DND-41 (cell line): ENCODE results near the gene CDK11B.
A peak's percentile ranks its signal among the peaks of the same experiment; 100 is the strongest.
"Not testable (repeated sequence)": the region's sequence is repeated elsewhere in the genome, so short reads cannot be mapped to it uniquely, and the experiment has no call there.

Source experiments
- ATAC-seq: fragments of 200-7000 bp; cut with Tn5 transposase; 3 replicates; pipeline ENCODE4 v1.9.1; 2021; ENCODE audit warnings: low read depth; ENCODE audit not compliant: insufficient read depth
- DNase-seq: peaks from one replicate; pipeline ENCODE4 v3.0.0-alpha.2; 2020
- H2AFZ ChIP-seq: 2 replicates; pipeline ENCODE4 v1.6.0; 2012; ENCODE audit warnings: low read depth, low read length
- H3K27ac ChIP-seq: 2 replicates; pipeline ENCODE4 v1.5.1; 2012; ENCODE audit warnings: low read length, inconsistent platforms
- H3K27me3 ChIP-seq: fragments of 200-600 bp; sonication (generic); 2 replicates; pipeline ENCODE4 v1.6.0; 2012; ENCODE audit warnings: low read length, mild to moderate bottlenecking, inconsistent platforms; ENCODE audit not compliant: insufficient read depth, poor library complexity
- H3K36me3 ChIP-seq: 2 replicates; pipeline ENCODE4 v1.5.1; 2012; ENCODE audit warnings: low read length, inconsistent platforms; ENCODE audit not compliant: insufficient read depth
- H3K4me1 ChIP-seq: 2 replicates; pipeline ENCODE4 v1.5.1; 2012; ENCODE audit warnings: mild to moderate bottlenecking, low read length; ENCODE audit not compliant: insufficient read depth
- H3K4me2 ChIP-seq: 2 replicates; pipeline ENCODE4 v1.6.0; 2012; ENCODE audit warnings: mild to moderate bottlenecking, moderate library complexity, low read length, inconsistent platforms; ENCODE audit not compliant: insufficient read depth
- H3K4me3 ChIP-seq, 2 experiments: fragments of 200-600 bp in 1 of 2; shearing (Covaris generic) in 1 of 2; 2 replicates each; pipeline ENCODE4 v1.5.1; 2012 to 2016; ENCODE audit warnings: inconsistent platforms in 2 of 2, low read length in 2 of 2, mild to moderate bottlenecking in 2 of 2, low read depth in 1 of 2, moderate library complexity in 1 of 2
- H3K79me2 ChIP-seq: 2 replicates; pipeline ENCODE4 v1.6.0; 2012; ENCODE audit warnings: low read length, inconsistent platforms; ENCODE audit not compliant: insufficient read depth
- H3K9ac ChIP-seq: 2 replicates; pipeline ENCODE4 v1.6.0; 2012; ENCODE audit warnings: low read depth, mild to moderate bottlenecking, inconsistent platforms, low read length, moderate library complexity
- H3K9me3 ChIP-seq: 2 replicates; pipeline ENCODE4 v1.5.1; 2012; ENCODE audit warnings: low read length, moderate library complexity, mild to moderate bottlenecking, inconsistent platforms; ENCODE audit not compliant: insufficient read depth, severe bottlenecking
- H4K20me1 ChIP-seq: 2 replicates; pipeline ENCODE4 v1.6.0; 2012; ENCODE audit warnings: low read length; ENCODE audit not compliant: insufficient read depth
- CTCF ChIP-seq: IDR thresholded peaks from 2 replicates; pipeline ENCODE4 v1.5.1; 2012; ENCODE audit warnings: borderline replicate concordance, low read length, moderate library complexity, mild to moderate bottlenecking; ENCODE audit not compliant: poor library complexity, severe bottlenecking; ENCODE audit errors: extremely low read depth
- EZH2 ChIP-seq: IDR thresholded peaks from 3 replicates; pipeline ENCODE4 v1.6.1; 2012; ENCODE audit warnings: borderline replicate concordance, low read depth, mild to moderate bottlenecking, moderate library complexity, low read length, inconsistent platforms; ENCODE audit not compliant: severe bottlenecking

The CDK11B gene

GRCh38 chr1:1680031-1680911, 21.5 kb upstream of the CDK11B start:
- Histone ChIP-seq H3K4me2 (no peak overlapping the region), H3K4me1 (peaks cover 20% of the 10 kb centered on the region), H4K20me1 (peaks cover 31% of the 10 kb centered on the region), H3K9me3 (no peaks in the 10 kb centered on the region), H3K27ac (no peak overlapping the region), H3K4me3 (no peak overlapping the region), H3K27me3 (no peaks in the 10 kb centered on the region), H3K9ac (no peak overlapping the region), H2AFZ (no peak overlapping the region), H3K79me2 (peaks cover 63% of the 10 kb centered on the region), H3K36me3 (0 out of 2 replicates have a peak, but pooled peaks cover 6% of the 10 kb centered on the region)
- DNase-seq = no peak
- ATAC-seq = no peak
- no peak for TF ChIP-seq EZH2
- TF ChIP-seq CTCF = no peak

DNA sequence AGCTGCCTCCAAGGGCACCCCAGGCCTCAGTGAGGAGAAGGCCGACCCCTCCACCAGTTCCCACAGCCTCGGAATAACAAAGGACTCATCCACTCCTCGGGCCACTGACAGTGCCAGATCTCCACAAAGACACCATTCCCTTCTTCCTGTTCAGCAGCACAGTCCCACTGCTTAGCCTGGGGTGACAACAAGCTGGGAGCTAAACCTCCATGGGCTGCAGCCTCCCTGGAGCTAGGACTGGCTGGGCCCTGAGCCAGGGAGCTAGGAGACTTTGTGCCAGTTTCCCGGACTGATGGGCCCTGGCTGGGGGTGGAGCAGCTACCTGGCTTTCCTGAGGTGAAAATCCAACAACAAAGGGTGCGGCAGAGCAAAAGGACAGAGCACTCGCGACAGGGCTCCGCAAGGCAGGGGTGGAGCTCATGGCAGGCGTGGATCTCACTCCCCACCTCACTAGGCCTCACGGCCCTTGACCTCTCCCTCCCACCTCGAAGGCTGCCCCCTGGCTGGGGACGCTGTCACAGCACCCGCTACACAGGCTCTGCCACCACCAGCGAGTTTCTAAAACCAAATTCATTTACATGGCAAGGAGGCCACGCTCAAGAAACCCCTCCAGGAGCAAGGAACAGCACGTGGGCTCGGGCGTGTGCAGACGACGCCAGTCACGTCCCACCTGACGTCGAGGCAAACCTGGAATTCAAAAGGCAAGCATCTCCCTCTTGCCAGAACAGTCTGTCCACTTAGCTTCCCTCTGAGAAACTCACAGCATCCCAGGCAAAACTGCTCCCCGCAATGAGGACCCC, 20.0 kb upstream of the CDK11B start:
- TF ChIP-seq EZH2 = no peak
- no peak for TF ChIP-seq CTCF
- Histone ChIP-seq H3K36me3 (0 out of 2 replicates have a peak, but pooled peaks cover 5% of the 10 kb centered on the region), H2AFZ (no peak overlapping the region), H4K20me1 (peaks cover 26% of the 10 kb centered on the region), H3K27me3 (no peaks in the 10 kb centered on the region), H3K9ac (peak overlapping the region; percentile 6; the same call in 1 of the 2 replicates), H3K27ac (peak overlapping the region; percentile 61), H3K4me1 (peaks cover 20% of the 10 kb centered on the region), H3K79me2 (peaks cover 53% of the 10 kb centered on the region), H3K4me2 (peak overlapping the region; percentile 43), H3K4me3 (no peak overlapping the region), H3K9me3 (no peaks in the 10 kb centered on the region)
- ATAC-seq = no peak
- DNase-seq = no peak

- peak; percentile 91 for ATAC-seq
- Histone ChIP-seq H3K79me2 (peaks cover 45% of the 10 kb centered on the region), H3K4me2 (peak overlapping the region; percentile 43), H3K4me1 (peaks cover 20% of the 10 kb centered on the region), H3K36me3 (0 out of 2 replicates have a peak, but pooled peaks cover 2% of the 10 kb centered on the region), H3K9me3 (no peaks in the 10 kb centered on the region), H3K9ac (peak overlapping the region; percentile 6; the same call in 1 of the 2 replicates), H3K27ac (peak overlapping the region; percentile 61), H4K20me1 (peaks cover 24% of the 10 kb centered on the region), H3K4me3 (0 out of 4 replicates have a peak overlapping the region, but pooled peaks of 1 of the 2 experiments have one; percentile 5), H3K27me3 (no peaks in the 10 kb centered on the region), H2AFZ (no peak overlapping the region)
- peak; percentile 73 for DNase-seq
- no peak for TF ChIP-seq CTCF
- TF ChIP-seq EZH2 = no peak
Observed at GRCh38 chr1:1677718-1678580, 19.1 kb upstream of the CDK11B start.

- H3K27ac ChIP-seq, H3K9ac ChIP-seq, H2AFZ ChIP-seq, H3K4me3 ChIP-seq, H3K4me2 ChIP-seq, H3K9me3 ChIP-seq, ATAC-seq, DNase-seq, H3K27me3 ChIP-seq: not testable (repeated sequence)
- Histone ChIP-seq H4K20me1 (peaks cover 19% of the 10 kb centered on the region), H3K4me1 (peaks cover 20% of the 10 kb centered on the region), H3K79me2 (peaks cover 29% of the 10 kb centered on the region), H3K36me3 (peaks cover 19% of the 10 kb centered on the region)
Observed at GRCh38 chr1:1676087-1676486, 17.3 kb upstream of the CDK11B start.

DNA sequence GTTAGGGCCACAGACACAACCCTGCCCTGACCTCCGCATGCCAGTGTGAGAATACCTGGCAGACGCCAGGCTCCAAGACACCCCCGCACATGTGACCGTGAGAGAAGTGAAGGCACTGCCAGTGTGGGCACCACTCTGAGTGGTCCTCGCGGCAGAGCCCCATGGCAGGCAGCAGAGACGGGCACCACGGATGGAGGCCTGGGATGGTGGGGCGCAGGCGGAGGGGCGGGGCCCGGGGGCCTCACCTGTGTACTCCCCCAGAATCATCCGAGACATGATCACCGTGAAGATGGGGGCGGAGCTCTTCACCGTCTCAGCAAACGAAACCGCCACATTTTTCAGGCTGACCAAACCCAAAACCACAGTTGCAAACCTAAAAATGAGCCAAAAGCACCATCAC, 16.4 kb upstream of the CDK11B start:
- H3K4me2 ChIP-seq, DNase-seq, ATAC-seq, H3K27ac ChIP-seq, H3K9me3 ChIP-seq, H3K9ac ChIP-seq, H3K4me3 ChIP-seq, H2AFZ ChIP-seq, H3K27me3 ChIP-seq: not testable (repeated sequence)
- Histone ChIP-seq H4K20me1 (peaks cover 11% of the 10 kb centered on the region), H3K36me3 (peaks cover 25% of the 10 kb centered on the region), H3K79me2 (peaks cover 21% of the 10 kb centered on the region), H3K4me1 (peaks cover 20% of the 10 kb centered on the region)
